ENCODE measurements around the gene APH1B.

DNA sequence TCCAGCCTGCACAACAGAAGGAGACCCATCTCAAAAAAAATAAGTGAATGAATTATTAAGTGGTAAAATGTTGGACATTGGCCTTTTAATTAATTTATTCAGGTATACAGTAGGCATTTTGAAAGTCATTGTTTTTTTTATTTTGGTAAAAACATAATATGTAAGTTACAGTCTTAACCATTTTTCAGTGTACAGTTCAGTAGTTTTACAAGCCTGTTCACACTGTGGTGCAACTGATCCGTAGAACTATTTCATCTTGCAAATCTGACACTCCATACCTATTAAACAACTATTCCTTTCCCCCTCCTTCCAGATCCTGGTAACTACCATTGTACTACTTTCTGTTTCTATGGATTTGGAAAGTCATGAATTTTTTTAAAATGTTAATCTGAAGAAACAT, 36.1 kb upstream of the APH1B start:
- no peak for TF ChIP-seq FOXO4 (CRISPR knock-in tag; IDR thresholded peaks at IDR 0.05)
- TF ChIP-seq SIX5 (IDR thresholded peaks at IDR 0.05; ENCODE audit: borderline replicate concordance in 1 of 2, insufficient read depth in 1 of 2, low read depth in 1 of 2, low read length in 2 of 2), result no peak
- no peak for TF ChIP-seq ZNF274 (IDR thresholded peaks at IDR 0.05; ENCODE audit: borderline replicate concordance, low read depth, low read length)
- TF ChIP-seq, protein P1, sequence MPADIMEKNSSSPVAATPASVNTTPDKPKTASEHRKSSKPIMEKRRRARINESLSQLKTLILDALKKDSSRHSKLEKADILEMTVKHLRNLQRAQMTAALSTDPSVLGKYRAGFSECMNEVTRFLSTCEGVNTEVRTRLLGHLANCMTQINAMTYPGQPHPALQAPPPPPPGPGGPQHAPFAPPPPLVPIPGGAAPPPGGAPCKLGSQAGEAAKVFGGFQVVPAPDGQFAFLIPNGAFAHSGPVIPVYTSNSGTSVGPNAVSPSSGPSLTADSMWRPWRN (IDR thresholded peaks at IDR 0.05; ENCODE audit: low read depth), result no peak
- no peak for TF ChIP-seq CTCF (IDR thresholded peaks at IDR 0.05 in 2 of 3, conservative IDR thresholded peaks at IDR 0.05 in 1 of 3; ENCODE audit: insufficient read depth in 2 of 3, low read depth in 1 of 3, low read length in 3 of 3)
